Ovary (tissue), 3 donors: ENCODE measurements around the gene SEC22C.
"Not testable (repeated sequence)": the region's sequence is repeated elsewhere in the genome, so short reads cannot be mapped to it uniquely, and the experiment has no call there.

Experiments used
- CTCF ChIP-seq, 3 donors: fragments of 450-650 bp in 2 of 3; fragments of 200-600 bp in 1 of 3; IDR thresholded peaks; one replicate each; pipeline versions ENCODE4 v1.5.1 to v1.8.0; 2016 to 2022; ENCODE audit warnings: antibody characterized with exemption in 3 of 3, mild to moderate bottlenecking in 1 of 3
- EP300 ChIP-seq: sonication (generic); formaldehyde crosslinking; IDR thresholded peaks from one replicate; pipeline ENCODE4 v1.6.1; 2017; ENCODE audit warnings: antibody characterized with exemption
- POLR2A ChIP-seq: fragments of 450-650 bp; IDR thresholded peaks from one replicate; pipeline ENCODE4 v1.6.1; 2017; ENCODE audit warnings: antibody characterized with exemption, mild to moderate bottlenecking, moderate library complexity
- donor health status: DM: no; HTN: no; CAD: no.

- not testable (repeated sequence) for TF ChIP-seq CTCF (IDR thresholded peaks at IDR 0.05); EP300; POLR2A
These were observed 2.4 kb downstream of the SEC22C start for GRCh38 chr3:42579346-42579745.
